ENCODE measurements around the gene NKAIN4. TPM values are rescaled to one million over a fixed set of nuclear protein-coding genes. Genes with fewer than 3 reads are reported as not detected.

The NKAIN4 gene
- total RNA-seq, 1 donor from 2014 or later, result not detected

DNA sequence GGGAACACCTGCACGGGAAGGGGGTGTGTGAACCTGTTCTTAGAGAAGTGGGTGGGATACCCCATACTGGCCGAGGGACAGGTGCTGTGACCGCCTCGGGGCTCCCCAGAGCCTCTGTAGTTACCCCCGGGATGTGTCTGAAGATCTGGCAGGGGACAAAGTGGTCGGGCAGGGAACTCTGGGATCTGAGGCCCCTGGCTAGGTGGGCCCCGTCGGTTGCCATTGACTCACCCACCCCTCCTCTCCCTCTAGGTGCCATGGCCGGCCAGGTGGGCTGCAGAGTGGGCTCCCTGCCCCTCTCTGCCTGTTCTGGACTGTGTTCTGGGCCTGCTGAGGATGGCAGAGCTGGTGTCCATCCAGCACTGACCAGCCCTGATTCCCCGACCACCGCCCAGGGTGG lies 14.3 kb downstream of the NKAIN4 start:
- intact Hi-C loops (cut with micrococcal nuclease), result no loop called here

DNA sequence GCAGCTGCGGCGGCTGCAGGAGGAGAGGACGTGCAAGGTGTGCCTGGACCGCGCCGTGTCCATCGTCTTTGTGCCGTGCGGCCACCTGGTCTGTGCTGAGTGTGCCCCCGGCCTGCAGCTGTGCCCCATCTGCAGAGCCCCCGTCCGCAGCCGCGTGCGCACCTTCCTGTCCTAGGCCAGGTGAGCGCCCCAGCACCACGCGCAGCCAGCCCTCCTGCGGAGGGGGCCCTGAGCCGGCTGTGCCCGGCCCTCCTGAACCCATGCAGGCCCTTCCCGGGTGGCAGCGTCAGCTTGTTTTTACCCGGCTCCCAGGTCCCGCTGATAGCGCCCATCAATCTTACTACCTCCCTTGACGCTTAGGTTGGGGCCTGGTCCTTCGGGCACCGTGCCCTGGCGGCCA lies 14.8 kb downstream of the NKAIN4 start:
- no peak for DNase-seq
- no peak overlapping the region for H3K4me3 ChIP-seq
- TF ChIP-seq, protein P1, sequence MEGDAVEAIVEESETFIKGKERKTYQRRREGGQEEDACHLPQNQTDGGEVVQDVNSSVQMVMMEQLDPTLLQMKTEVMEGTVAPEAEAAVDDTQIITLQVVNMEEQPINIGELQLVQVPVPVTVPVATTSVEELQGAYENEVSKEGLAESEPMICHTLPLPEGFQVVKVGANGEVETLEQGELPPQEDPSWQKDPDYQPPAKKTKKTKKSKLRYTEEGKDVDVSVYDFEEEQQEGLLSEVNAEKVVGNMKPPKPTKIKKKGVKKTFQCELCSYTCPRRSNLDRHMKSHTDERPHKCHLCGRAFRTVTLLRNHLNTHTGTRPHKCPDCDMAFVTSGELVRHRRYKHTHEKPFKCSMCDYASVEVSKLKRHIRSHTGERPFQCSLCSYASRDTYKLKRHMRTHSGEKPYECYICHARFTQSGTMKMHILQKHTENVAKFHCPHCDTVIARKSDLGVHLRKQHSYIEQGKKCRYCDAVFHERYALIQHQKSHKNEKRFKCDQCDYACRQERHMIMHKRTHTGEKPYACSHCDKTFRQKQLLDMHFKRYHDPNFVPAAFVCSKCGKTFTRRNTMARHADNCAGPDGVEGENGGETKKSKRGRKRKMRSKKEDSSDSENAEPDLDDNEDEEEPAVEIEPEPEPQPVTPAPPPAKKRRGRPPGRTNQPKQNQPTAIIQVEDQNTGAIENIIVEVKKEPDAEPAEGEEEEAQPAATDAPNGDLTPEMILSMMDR (IDR thresholded peaks at IDR 0.05; ENCODE audit: borderline replicate concordance), result no peak
- no peaks in the 10 kb centered on the region for H3K36me3 ChIP-seq
- no peaks in the 10 kb centered on the region for H3K9me3 ChIP-seq (replicated peaks)
- intact Hi-C loops (cut with micrococcal nuclease), result no loop called here
- H3K27me3 ChIP-seq (ENCODE audit: low read depth), result peaks cover 76% of the 10 kb centered on the region
- no peaks in the 10 kb centered on the region for H3K4me1 ChIP-seq
- no peak overlapping the region for H3K27ac ChIP-seq (replicated peaks)

More for the DNA sequence above, 14.3 kb downstream of the NKAIN4 start:
- Histone ChIP-seq H3K27me3 (ENCODE audit: low read depth) (peaks cover 76% of the 10 kb centered on the region), H3K27ac (replicated peaks) (no peak overlapping the region), H3K4me1 (no peaks in the 10 kb centered on the region), H3K9me3 (replicated peaks) (no peaks in the 10 kb centered on the region), H3K36me3 (no peaks in the 10 kb centered on the region), H3K4me3 (no peak overlapping the region)
- no peak for DNase-seq
- TF ChIP-seq, protein P1 (IDR thresholded peaks at IDR 0.05; ENCODE audit: borderline replicate concordance), result no peak

DNA sequence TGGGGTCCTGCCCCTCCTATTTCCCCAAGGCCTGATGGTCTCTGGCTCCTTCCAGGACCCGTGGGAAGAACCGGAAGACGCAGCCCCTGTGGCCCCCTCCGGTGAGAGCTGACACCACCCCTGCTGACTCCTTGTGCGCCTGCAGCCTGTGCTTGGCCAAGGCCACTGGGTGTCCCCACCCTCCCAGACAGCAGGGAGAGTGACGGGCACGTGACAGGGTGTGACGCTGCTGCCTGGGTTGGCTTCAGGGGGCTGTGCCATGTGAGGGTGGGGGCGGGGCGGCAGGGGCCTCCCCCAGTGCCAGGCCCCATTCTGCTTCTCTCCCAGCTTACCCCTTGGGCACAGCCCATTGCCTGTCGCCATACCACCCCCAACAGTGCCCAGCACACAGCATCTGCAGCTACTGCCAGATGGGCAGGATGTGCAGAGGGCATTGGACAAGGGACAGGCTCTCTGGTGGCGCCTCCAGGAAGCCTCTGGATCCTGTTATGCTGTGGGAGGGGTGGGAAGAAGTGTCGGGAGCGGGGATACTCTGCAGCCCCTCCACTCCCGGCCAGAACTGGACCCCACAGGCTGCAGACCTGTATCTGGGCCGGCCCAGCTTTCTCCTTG lies 15.6 kb downstream of the NKAIN4 start:
- peaks cover 76% of the 10 kb centered on the region for H3K27me3 ChIP-seq (ENCODE audit: low read depth)
- no peak overlapping the region for H3K4me3 ChIP-seq
- no peaks in the 10 kb centered on the region for H3K4me1 ChIP-seq
- H3K36me3 ChIP-seq, result no peaks in the 10 kb centered on the region
- H3K9me3 ChIP-seq (replicated peaks), result no peaks in the 10 kb centered on the region
- DNase-seq, result no peak
- TF ChIP-seq, protein P1 (IDR thresholded peaks at IDR 0.05; ENCODE audit: borderline replicate concordance), result no peak
- H3K27ac ChIP-seq (replicated peaks), result no peak overlapping the region
- intact Hi-C loops (cut with micrococcal nuclease), result no loop called here

DNA sequence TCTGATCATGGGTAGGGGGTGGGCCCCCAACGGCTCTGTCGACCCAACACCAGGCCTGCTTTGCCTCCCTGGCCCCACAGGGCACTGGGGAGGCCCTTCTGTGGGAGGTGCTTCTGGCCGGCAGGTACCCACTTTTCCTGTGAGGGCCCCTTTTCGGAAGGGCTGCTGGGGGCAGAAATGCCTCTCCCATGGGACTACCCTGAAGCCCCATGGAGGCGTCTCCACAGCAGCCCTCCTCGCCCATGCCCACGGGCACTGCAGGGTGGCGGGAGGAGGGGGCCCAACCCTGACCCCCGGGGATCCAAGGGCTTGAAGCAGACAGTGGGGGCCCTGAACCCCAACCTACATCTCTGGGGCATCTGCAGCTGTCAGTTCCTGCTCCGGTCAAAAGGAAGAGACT lies 16.2 kb downstream of the NKAIN4 start:
- no peak overlapping the region for H3K4me3 ChIP-seq
- H3K27me3 ChIP-seq (ENCODE audit: low read depth), result peaks cover 76% of the 10 kb centered on the region
- no peaks in the 10 kb centered on the region for H3K36me3 ChIP-seq
- no peaks in the 10 kb centered on the region for H3K9me3 ChIP-seq (replicated peaks)
- intact Hi-C loops (cut with micrococcal nuclease), result no loop called here
- H3K4me1 ChIP-seq, result no peaks in the 10 kb centered on the region
- DNase-seq, result no peak
- H3K27ac ChIP-seq (replicated peaks), result no peak overlapping the region
- TF ChIP-seq, protein P1 (IDR thresholded peaks at IDR 0.05; ENCODE audit: borderline replicate concordance), result no peak

DNA sequence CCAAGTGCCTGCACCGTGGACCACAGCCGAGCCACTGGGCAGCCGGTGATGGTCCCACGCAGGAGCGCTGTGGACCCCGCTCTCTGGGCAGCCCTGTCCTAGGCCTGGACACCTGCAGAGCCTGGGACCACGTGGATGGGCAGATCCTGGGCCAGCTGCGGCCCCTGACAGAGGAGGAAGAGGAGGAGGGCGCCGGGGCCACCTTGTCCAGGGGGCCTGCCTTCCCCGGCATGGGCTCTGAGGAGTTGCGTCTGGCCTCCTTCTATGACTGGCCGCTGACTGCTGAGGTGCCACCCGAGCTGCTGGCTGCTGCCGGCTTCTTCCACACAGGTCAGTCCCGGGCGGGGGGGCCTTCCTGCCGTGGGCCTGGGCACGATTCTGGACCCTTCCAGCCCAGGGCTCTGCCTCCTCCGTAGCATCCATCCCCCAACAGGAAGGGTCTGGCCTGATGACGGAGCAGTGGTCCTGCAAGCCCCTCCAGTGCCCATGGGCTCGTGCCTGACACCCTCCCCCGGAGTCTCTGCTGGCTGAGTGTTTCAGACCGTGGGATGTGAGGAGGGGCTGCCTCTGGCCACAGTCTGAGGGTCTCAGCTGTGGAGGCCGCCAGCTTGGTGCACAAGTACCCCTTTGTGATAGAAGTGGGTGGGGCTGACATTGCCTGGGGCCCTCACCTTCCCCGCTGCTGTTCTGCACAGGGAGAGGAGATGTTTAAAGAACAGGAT lies 18.0 kb downstream of the NKAIN4 start:
- H3K9me3 ChIP-seq (replicated peaks), result no peaks in the 10 kb centered on the region
- H3K27me3 ChIP-seq (ENCODE audit: low read depth), result peaks cover 72% of the 10 kb centered on the region
- TF ChIP-seq, protein P1 (IDR thresholded peaks at IDR 0.05; ENCODE audit: borderline replicate concordance), result no peak
- DNase-seq, result no peak
- no peaks in the 10 kb centered on the region for H3K36me3 ChIP-seq
- H3K27ac ChIP-seq (replicated peaks), result no peak overlapping the region
- H3K4me1 ChIP-seq, result no peaks in the 10 kb centered on the region
- intact Hi-C loops (cut with micrococcal nuclease), result no loop called here
- H3K4me3 ChIP-seq, result no peak overlapping the region
